ENCODE data around the gene HOXA13. TPM values are rescaled to one million over a fixed set of nuclear protein-coding genes. Genes with fewer than 3 reads are reported as not detected.
A peak's percentile ranks its signal among the peaks of the same experiment; 100 is the strongest.

Gene HOXA13
- total RNA-seq, 1 donor from 2014 or later = not detected

DNA sequence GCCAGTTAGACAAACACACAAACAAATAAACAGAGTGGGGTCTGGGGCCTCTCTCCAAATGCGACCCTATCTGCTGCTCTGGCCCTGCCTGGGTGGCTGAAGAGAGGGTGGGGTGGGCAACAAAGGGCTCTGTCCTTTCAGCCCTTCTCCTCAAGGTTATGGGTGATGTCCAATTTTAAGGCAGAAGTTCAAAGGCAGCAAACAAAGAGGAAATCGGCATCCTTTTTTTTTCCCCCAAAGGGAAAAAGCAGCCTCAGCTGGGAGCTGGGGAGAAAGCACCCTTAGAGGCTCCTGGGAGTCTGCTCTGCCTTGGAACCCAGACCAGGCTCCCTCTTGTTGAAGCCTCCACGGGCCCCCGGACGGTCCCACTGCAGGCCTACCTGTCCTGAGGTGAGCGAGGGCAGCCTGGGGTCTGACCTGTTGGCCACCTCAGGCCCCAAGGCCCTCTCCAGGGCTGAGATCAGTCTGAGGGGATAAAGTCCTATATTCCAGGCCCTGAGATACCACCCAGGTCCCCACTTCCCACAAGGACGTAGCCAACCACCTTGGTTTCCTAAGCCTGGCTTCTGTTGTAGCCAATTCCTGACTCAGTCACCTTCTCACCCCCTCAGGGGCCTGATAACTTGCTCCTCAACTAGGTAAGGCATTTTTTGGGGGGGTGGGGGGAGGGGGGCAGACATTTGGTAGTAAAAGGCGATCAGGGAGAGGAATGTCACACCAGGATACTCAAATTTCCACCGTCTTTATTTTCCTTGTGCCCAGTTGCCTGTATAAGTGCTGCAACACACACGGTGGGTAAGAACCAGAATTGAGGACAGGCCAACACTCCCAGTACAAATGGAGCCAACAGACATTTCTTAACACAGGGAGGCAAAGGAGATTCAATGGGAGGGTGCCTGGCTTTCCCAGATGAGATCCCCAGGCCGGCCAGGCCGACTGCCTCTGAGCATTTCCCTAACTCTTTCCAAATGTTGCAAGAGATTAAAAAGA lies 19.2 kb downstream of the HOXA13 start:
- no peak for ATAC-seq

DNA sequence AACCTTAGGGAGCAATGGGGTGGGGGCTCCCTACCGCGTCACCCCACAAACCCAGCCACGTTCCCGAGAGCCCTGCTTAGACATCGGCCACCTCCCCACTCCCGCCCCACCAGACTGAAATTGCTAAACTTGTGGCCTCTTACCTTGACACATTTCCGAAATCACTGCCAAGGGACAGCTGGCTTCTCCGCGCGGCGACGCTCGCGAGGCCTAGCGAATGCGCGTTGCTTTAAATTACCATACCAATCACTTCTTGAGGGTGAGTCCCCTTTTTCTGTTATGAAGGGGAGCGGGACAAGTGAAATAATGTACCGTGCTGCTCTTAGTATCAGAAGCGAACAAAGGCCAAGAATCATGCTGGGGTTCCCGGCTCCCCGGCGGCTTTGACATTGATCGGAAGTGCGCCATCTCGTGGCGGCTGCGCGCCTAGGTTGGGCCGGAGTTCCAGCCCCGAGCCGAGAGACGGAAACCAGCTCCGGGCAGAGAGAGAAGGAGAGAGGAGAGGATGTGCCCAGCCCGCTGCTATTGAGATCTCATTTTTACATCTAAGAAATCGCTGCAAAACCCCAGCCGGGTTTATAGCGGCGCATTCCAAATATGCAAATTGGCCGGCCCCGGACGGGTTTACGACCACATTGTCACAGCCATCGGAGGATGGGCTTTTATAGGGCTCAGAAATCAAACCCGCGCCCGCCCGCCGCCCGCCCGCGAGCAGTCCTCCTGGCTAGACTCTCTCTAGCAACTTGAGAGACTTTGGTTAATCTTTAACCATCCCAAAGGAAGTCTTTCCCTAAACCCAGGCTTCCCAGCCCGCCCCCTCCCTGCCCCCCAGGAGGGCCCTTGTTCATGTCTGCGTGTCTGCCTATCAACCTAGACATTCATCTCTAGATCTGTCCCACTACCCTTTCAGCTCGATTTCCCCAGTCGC lies 20.1 kb downstream of the HOXA13 start:
- ATAC-seq = peak; percentile 60

DNA sequence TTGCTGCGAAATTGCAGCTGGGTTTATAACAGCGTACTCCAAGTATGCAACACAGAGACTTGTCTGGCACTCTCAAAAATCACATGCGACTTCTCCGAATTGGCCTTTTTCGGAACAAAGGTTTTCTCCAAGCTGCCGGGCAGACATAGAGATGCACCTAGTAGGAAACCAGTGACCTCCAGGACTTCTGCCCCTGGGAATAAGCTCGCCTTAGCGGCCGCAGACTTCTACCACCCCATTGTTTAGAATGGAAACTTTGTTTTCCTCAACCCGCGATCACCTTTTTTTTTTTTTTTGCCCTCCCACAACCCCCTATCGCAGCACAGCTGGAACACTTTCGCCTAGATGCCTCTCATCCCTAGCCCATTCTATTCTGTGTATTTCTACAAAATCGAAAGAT lies 20.9 kb downstream of the HOXA13 start:
- ATAC-seq = no peak

DNA sequence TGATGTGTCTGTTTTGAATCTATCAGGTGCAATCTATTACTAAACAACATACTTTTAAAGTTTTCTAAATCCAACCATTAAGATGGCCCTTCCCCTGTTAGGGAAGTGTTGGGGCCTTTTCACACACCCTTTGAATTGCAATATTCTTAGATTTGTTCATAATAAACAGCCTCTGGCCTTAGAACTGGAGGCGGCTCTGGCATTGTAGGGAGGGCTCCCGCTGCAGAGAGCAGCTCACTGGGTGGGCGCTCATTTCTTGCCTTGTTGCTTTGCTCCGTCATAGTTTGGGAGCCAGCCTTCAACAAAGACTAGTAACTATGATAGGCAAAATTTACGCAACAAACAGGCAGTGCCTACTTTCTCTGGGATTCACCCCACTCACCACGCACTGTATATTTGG lies 21.5 kb downstream of the HOXA13 start:
- ATAC-seq = no peak

DNA sequence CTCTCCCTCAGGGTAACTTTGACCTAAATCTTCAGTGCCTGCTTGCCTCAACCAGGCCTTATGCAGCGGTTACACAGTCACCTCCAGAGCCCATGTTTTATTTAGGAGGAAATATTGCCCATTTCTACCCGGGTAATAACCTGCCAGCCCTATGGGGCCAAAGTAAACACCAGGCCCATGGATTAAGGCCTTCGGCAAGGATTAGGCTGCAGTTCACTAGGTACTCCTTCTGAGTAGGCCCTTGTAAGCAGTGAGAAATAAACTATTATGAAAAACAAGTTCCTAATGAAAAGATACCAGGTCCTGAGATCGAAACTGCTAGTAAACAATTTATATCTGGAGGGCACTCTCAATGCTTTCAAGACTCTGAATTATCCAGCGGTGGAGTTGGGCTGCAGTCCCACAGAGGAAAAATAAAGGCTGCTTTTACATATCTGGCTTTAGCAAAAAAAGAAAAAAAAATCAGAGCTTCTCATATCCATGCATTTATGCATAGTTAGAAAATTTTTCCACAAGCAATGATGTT lies 22.0 kb downstream of the HOXA13 start:
- no peak for ATAC-seq

DNA sequence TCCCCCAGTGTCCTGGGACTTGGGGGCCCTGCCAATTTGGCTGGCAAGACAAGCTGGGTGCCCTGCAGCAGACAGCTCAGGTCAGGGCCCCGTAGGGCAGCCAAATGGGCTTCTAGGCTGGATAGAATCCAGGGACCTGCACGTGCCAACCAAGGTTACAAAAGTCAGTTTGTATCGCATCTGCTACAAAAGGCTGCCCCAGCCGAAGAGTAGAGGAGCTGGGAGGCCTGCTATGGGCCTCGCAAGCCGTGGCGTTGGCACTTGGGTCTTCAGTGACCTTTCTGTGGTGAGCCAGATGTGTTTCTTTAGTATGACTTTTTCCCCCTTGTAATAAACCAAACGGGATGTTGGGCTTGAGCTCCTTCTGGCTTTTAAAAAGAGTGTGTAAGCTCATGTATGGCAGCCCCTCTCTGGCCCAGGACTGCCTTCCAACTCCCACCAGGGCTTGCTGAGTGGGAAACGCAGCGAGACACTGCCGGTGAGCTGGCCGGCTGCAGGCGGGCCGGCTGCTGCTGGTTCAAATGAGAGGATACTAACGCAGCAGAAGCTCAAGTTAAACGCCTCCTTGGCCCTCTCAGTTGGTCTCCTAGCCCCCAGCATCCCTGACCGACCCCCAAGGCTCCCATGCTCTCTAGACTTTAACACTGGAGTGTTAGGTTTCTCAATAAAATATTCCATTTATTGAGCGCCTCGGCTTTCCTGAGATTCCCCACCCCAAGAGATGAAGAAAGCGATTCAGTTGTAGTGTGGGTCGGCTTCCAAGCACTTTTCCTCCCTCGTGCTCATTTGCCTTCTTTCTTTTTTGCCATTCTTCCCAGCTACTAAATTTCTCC lies 22.7 kb downstream of the HOXA13 start:
- no peak for ATAC-seq

DNA sequence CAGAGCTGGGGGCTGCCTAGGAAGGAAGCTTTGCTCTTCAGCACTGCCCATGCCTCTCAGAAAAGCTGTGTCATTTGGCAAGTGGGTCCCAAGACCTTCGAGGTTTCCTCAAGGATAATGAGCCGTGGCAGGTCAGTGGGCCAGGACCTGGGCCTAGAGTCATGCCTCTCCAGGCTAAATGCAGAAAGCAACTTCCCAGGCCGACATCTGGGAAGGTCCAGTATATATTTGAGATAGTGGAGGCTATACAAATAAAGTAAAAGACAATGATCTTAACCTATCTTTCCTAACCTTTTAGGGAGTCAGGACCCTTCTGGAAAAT lies 23.4 kb downstream of the HOXA13 start:
- ATAC-seq = no peak

DNA sequence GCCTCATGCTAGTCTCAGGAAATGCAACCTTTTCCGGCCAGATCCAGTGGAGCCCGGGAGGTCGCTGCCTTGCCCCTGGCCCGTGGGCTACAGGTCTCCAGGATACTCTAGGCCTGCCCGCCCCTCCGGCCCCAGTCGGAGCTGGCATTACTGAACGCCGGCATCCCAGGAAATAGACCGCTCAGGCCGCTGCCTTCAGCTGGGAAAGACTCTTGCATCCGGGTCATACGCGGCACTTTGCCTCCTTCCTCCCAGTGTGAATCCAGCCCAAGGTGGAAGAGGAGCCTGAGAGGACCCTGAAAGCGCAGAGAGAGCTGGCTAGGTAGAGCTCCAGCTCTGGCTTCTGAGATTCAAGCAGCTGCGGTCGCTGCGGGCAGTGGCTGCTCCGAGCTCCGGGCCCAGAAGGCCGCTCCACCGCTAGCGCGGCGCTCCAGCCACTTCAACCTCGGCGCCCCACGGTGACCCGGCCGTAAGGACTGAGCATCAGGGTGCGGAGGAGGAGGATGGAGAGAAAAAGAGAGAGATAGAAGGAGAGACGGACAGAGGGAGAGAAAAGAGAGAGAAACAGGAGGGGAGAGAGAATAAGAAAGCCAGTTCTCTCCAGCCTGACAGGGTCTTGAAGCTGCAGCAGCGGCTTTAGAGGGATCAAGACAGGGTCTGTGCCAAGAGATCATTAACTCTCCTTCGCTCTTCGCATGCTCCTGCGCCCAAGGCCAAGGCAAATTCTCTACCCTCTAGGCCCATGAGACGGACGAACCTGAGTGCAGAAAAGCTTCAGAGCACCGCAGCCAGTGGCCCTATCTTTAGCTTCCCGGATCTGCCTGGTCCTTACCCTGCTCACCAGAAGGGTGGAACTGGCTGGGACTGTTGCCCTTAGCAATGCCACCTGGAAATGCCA lies 24.0 kb downstream of the HOXA13 start:
- no peak for ATAC-seq

DNA sequence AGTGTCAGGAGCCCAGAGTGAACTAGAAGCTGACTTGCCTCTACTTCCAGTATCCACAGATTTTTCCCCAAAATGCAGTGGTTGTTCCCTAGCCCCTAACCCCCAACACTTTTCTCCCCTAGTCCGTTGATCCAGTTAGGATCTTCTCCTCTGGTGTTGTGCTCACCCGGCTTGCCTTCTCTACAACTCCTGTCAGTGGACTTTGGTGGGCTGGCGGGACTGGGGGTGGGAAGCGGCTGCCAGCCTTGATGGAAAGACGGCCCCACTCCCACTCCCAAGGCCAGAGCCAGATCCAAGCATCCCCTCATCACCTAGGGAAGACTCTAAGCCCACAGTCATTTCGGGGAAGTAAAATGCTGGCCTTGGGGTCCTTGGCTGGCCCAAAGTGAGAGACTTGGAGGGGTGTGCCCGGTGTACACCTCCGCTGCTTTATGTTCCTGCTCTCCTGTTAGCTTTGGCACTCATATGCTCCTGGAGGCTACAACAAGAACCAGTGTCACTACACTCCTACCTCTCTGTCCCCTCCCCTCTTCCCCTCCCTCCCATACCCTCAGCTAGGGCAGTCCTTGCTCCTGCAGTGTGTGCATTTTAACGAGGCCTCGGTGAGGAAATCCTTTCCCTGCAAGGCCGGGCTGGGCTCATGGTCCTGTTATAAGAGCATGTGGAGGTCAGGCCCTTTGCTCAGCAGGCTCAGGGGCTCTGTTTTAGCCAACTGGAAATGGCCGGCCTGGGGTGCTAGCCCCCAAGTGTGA lies 24.8 kb downstream of the HOXA13 start:
- ATAC-seq = no peak

DNA sequence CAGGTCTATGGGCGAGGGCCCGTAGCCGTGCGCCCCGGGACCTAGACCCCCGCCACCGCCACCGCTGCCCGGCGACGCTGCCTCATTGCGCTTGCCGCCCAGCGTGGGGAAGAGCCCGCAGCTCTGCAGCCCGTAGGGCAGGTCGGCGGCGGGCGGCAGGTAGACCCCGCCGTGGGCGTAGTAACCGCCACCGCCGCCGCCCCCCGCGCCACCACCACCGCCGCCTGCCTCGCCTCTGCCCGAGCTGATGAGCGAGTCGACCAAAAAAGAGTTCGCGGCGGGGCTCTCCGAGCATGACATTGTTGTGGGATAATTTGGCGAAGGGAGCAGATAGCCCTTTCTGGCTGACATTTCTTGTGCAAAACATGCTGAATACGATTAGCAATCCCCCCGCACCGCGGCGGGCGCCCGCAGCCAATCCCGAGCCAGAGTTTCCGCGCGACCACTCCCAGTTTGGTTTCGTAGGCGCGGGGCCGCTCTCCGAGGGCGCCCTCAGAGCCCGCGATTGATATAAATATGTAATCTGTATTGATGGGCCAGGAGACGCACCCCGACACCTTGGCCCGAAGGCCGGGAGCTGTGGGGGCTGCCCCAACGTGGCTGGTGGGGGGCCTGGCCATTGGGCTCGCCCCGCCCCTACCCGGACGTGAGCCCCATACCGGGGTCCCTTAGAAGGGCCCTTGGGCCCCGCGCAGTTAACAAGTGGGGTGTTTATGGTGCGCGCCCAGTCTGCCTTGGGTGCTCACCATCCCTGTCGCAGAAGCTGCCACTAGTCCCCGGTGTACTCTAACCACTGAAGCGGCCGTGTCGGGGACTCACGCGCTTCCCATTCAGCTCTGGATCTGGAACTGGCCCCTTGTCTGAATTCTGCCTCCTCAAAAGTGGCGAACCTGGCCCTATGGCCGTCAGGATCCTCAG lies 25.7 kb downstream of the HOXA13 start, which contains the start of gene HOXA10:
Gene HOXA10 (minus strand): TSS at position 365 of the 918 bp plus-strand sequence. CDS start 14 bp downstream, at position 351.
- no peak for ATAC-seq

DNA sequence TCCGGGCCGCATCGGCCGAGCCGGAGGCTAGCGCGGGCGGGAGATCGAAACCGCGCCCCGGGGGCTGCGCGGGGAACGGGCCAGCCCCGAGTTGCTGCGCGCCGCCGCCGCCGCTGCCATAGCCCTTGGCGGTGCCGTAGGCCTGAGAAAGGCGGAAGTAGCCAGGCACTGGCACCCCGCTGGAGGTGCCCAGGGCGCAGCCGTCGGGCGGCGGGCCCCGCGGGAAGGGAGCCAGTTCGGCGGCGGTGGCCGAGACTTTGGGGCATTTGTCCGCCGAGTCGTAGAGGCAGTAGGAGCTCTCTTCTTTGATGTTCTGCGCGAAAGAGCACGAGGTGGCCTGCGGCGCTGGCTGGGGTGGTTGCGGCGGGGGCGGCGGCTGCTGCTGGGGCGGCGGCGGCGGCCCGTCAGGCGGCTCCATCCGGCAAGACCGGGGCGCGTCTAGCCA lies 26.4 kb downstream of the HOXA13 start:
- peak; percentile 23 for ATAC-seq

DNA sequence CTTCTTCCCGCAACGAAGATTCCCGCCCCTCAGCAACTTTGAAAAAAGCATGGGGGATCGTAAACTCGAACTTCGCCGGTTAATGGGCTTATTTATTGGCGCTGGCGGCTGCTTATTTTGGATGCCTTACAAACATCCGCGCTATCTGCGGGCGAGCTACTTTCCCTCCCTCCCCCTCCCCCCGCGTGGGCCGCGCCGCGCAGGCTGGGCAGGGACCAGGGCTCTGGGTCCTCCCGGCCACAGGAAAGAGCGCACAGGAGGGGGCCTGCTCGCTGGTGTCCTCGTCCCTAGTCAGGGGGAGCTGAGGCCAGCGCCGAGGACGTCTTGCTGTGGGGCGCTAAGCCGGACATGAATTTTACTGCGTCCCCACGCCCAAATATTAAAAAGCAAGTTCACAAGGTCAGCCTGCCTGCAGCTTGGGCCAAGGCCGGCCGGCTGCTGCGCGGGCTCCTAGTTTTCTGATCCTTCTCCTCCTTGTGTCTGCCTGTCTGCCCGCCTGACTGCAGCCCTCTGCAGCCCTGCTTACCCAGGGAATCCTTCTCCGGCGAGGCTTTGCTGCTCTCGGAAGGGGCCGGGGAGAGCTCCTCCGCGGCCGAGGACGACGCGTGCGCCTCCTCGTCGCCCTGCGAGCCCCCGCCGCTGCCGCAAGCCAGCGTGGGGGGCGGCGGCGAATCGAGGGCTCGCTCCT lies 26.9 kb downstream of the HOXA13 start:
- peak; percentile 7 for ATAC-seq

DNA sequence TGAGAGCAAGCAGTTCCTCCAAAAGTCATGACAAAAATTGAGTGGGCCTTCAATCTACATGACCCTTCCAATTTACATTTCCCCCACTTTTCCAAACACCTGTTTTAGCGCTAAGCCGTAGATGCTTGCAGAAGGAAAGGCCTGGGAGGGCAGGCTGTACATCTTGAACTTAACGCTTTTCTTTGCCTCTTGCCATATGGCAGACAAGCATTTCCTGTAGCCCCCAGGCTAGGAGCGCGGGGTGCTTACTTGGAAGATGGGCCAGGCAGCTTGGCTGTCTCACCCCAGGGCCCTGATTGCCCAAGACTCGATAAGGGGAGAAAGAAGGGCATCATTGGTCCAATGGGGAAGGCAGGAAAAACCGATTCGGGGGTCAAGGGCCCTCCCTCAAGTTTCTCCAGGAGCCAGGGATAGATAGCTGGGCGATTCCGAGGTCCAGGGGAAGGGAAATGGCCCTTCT lies 27.5 kb downstream of the HOXA13 start:
- ATAC-seq = no peak

DNA sequence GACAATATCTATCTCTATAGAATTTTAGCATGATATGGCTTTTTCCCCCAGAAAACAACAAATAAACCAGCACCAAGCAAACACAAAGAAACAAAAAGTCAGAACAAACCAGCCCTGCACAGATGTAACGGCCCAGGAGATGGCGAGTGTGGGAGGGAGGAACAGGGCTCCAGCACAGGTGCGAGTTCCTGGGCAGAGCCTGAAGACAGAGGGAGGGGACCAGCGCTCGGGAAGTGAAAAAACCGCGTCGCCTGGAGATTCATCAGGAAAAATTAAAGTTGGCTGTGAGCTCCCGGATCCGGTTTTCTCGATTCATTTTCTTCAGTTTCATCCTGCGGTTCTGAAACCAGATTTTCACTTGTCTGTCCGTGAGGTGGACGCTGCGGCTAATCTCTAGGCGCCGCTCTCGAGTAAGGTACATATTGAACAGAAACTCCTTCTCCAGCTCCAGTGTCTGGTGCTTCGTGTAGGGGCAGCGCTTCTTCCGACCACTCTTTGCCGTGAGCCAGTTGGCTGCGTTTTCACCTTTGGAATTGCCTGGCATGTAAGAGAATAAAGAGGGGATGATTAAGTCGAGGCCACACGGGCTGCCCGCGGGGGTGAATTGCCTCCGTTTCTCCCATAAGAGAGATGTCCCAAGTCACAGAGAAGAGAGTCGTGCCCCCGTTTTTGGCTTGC lies 28.1 kb downstream of the HOXA13 start:
- ATAC-seq = no peak

DNA sequence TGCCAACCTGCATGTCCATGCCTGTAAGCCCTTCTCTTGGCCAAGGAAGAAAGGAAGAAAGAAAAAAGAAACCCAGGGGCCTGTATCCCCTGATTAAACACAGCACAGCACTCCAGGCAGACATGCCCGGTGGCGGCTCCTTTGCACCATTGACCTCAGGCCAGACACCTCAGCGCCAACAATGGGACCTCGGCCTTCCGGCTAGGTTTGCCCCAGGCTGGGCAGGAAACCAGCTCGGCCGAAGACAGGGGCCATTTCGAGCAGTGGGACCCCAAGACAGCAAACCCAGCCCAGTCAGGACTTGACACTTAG lies 28.6 kb downstream of the HOXA13 start:
- ATAC-seq = no peak

DNA sequence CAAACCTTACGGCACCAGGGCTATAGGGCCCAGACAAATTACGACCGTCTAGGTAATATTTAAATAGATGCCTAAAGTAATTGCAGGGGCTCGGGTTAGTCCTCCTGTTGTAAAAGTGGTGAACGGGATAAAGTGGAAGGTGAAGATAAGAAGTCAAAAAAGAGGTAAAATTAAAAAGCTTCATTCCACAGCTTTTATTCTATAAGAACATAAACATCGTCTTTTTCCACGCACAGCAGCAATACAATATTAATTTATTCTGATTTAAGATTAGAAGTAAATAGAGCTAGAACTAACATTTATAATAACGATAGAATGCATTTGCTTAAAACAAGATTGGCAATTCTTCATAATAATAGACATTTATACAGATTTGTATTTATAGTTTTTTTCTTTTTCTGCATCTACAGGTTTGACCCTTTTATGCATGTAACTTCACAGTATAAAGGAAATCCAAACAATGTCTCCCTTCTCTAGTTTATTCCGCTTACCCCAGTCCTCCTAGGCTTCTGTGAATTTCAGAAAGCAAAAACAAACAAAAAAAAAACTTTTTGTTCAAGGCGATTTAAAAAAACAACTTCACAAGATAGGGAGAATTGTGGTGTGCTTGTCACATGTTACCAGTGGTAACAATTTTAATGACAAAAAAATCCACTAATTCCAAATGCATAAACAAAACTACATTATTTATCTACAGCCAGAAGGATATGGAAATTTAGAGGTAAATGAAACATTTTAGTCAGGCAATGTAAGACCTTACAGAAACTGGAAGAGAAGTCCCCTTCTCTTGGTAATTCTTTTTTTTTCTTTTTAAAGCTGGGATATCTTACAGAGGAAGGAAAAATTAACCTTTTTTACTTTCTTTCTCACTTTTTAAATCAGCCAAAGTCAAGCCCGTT lies 29.2 kb downstream of the HOXA13 start:
- no peak for ATAC-seq

All from esophagus mucosa (tissue), 1 donor.